Mesenteric fat pad (tissue), 1 donor: ENCODE results near the gene LRP5. TPM values are rescaled to one million over a fixed set of nuclear protein-coding genes. Genes with fewer than 3 reads are reported as not detected.

Experiments
- DNase-seq: peaks from one replicate; pipeline ENCODE4 v3.0.0-alpha.2; 2020; ENCODE audit warnings: low spot score
- total RNA-seq: library from RNA; stranded (reverse); fragmentation: NEBNext Ultra II Directional; extraction: Animal tissue kit (Norgen Biotek cat#: 25700); gene quantifications from one replicate; pipeline ENCODE4 v1.2.1, GENCODE V29; 2021
- donor health status: DM: yes; HTN: yes; CAD: no.

Gene LRP5
- total RNA-seq, 1 donor from 2014 or later, result 59.9 TPM

DNA sequence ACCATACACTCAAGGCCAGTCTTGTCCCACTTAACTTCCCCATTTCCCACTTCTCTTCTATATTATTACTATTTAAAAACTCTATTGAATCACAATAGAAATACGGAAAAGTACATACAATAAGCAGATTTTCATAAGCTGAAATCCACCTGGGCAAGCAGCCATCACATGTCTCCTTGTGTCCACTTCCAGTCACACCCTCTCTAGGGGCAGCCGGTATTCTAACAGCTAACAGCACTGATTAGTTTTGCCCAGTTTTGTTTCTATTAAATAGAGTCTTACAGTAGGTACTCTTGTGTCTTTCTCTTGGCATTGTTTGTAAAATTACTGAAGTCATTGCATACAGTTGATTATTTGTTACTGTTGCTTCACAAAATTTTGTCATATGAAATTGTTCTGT, 185.9 kb downstream of the LRP5 start:
- no peak for DNase-seq

Other genes starting within 250 kb of the LRP5 start
- 33.4 TPM for gene CHKA, start 191.2 kb upstream of the LRP5 start, total RNA-seq
- gene KMT5B, start 99.3 kb upstream of the LRP5 start, total RNA-seq, result 29.4 TPM
- 50.9 TPM for gene C11orf24, start 40.6 kb upstream of the LRP5 start, total RNA-seq
- 81.3 TPM for gene PPP6R3, start 148.2 kb downstream of the LRP5 start, total RNA-seq